Ascending aorta (tissue), 2 donors: ENCODE data around the gene TXLNB. TPM values are rescaled to one million over a fixed set of nuclear protein-coding genes. Genes with fewer than 3 reads are reported as not detected.

Experiments used
- DNase-seq, 2 donors: peaks; one replicate each; pipeline ENCODE4 v3.0.0-alpha.2; 2019; ENCODE audit warnings: low spot score in 2 of 2
- H3K27ac ChIP-seq, 2 donors: fragments of 200-600 bp; sonication (generic); one replicate each; pipeline ENCODE4 v1.5.1; 2016 to 2017; ENCODE audit warnings: mild to moderate bottlenecking in 1 of 2
- H3K27me3 ChIP-seq: fragments of 200-600 bp; sonication (generic); one replicate; pipeline ENCODE4 v1.5.1; 2017
- H3K36me3 ChIP-seq, 2 donors: fragments of 200-600 bp; sonication (generic); one replicate each; pipeline ENCODE4 v1.5.1; 2016
- H3K4me1 ChIP-seq, 2 donors: fragments of 200-600 bp; sonication (generic); one replicate each; pipeline ENCODE4 v1.5.1; 2016 to 2017; ENCODE audit warnings: mild to moderate bottlenecking in 1 of 2
- H3K4me3 ChIP-seq, 2 donors: fragments of 200-600 bp; sonication (generic); one replicate each; pipeline ENCODE4 v1.5.1; 2016 to 2017; ENCODE audit warnings: mild to moderate bottlenecking in 1 of 2
- H3K9me3 ChIP-seq, 2 donors: fragments of 200-600 bp; sonication (generic); one replicate each; pipeline ENCODE4 v1.5.1; 2016
- CTCF ChIP-seq, 3 experiments: fragments of 200-600 bp in 2 of 3; fragments of 450-650 bp in 1 of 3; sonication (generic) in 2 of 3; IDR thresholded peaks; one replicate each; pipeline ENCODE4 v1.5.1; 2016 to 2019; ENCODE audit warnings: antibody characterized with exemption in 3 of 3, mild to moderate bottlenecking in 1 of 3, moderate library complexity in 1 of 3
- intact Hi-C: fragments of 100-400 bp; cut with DNase I; formaldehyde crosslinking; loops from one replicate; pipeline ENCODE4 v1.15.1; 2023
- total RNA-seq: library from RNA; depleted of rRNA; stranded (reverse); fragments of >200 nt; gene quantifications from one replicate; pipeline ENCODE4 v1.1.0, GENCODE V29; 2016

The TXLNB gene
- total RNA-seq, 1 donor from 2014 or later: not detected

DNA sequence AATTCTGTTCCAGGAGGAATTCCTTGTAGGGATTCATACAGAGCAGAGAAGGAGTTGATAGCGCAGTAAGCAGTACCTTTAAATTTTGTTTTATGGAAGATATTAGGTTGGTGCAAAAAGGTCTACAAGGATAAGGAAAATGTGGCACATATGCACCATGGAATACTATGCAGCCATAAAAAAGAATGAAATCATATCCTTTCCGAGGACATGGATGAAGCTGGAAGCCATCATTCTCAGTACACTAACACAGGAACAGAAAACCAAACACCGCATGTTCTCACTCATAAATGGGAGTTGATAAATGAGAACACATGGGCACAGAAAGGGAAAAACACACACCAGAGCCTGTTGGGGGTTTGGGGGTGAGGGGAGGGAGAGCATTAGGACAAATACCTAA, 37.4 kb upstream of the TXLNB start:
- Histone ChIP-seq H3K27me3 (no peaks in the 10 kb centered on the region), H3K9me3 (no peaks in the 10 kb centered on the region), H3K4me3 (no peak overlapping the region), H3K4me1 (no peaks in the 10 kb centered on the region), H3K27ac (no peak overlapping the region), H3K36me3 (no peaks in the 10 kb centered on the region)
- no peak for DNase-seq
- intact Hi-C loops: no loop called here
- TF ChIP-seq CTCF (IDR thresholded peaks at IDR 0.05): no peak

DNA sequence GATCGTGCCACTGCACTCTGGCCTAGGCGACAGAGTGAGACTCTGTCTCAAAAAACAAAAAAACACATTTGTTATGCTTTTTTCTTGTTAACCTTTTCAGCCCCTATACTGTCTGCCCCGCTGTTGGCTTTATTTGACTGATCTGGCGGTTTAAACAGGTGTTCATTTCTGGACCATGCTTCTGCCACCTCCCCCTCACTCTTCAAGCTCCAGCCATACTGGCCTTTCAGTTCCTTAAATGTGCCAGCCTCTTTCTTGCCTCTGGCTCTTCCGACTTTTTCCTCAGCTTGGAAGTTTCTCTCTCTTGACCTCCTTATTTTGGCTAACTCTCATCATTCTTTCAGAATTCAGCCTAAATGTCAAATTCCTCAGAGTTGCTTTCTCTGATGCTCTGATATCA, 35.2 kb upstream of the TXLNB start:
- H3K9me3 ChIP-seq: no peaks in the 10 kb centered on the region
- no peak overlapping the region for H3K27ac ChIP-seq
- H3K36me3 ChIP-seq: no peaks in the 10 kb centered on the region
- intact Hi-C loops: no loop called here
- no peaks in the 10 kb centered on the region for H3K27me3 ChIP-seq
- H3K4me1 ChIP-seq: no peaks in the 10 kb centered on the region
- no peak for TF ChIP-seq CTCF (IDR thresholded peaks at IDR 0.05)
- no peak for DNase-seq
- H3K4me3 ChIP-seq: no peak overlapping the region

- Histone ChIP-seq H3K27me3 (no peaks in the 10 kb centered on the region), H3K4me1 (no peaks in the 10 kb centered on the region), H3K27ac (no peak overlapping the region), H3K4me3 (no peak overlapping the region), H3K9me3 (no peaks in the 10 kb centered on the region), H3K36me3 (no peaks in the 10 kb centered on the region)
- no peak for DNase-seq
- TF ChIP-seq CTCF (IDR thresholded peaks at IDR 0.05): no peak
- intact Hi-C loops: no loop called here
Measured at GRCh38 chr6:139325686-139326085, 33.9 kb upstream of the TXLNB start.

DNA sequence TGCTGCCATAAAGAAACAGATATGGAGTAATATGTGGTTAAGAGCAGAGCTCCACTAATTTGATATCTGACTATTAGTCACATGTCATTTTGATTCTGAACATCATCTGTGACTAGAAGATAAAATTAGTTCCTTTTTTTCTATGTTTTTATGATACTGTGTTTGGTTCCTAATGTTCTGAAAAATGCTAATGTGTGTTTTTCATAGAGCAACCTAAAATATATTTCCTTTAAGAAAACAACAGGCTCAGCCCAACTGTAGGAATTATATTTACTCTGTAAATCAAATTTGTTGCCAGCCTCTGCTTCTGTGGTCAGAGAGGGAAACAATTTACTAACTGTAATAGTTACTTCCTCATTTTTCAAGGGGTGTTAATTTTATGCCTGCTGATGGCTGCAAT, 33.3 kb upstream of the TXLNB start:
- H3K4me1 ChIP-seq: no peaks in the 10 kb centered on the region
- H3K4me3 ChIP-seq: no peak overlapping the region
- H3K36me3 ChIP-seq: no peaks in the 10 kb centered on the region
- H3K27me3 ChIP-seq: no peaks in the 10 kb centered on the region
- DNase-seq: no peak
- peak overlapping the region in 1 of 2 donors; percentile 17 for H3K27ac ChIP-seq
- intact Hi-C loops: no loop called here
- H3K9me3 ChIP-seq: no peaks in the 10 kb centered on the region
- no peak for TF ChIP-seq CTCF (IDR thresholded peaks at IDR 0.05)

DNA sequence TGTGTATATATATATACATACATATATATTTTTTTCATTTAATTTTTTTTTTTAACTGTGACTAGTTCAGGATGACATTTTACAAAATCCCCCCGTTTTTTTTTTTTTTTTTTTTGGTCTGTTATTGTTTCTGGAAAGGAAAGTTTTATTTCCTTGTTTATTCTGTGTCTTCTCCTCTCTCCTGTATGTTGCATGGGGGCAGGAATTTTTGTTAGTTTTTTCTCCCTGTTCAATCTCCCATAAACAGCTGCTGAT, 32.4 kb upstream of the TXLNB start:
- Histone ChIP-seq H3K4me1 (no peaks in the 10 kb centered on the region), H3K4me3 (no peak overlapping the region), H3K27ac (peak overlapping the region in 1 of 2 donors; percentile 1), H3K27me3 (no peaks in the 10 kb centered on the region), H3K9me3 (no peaks in the 10 kb centered on the region), H3K36me3 (no peaks in the 10 kb centered on the region)
- intact Hi-C loops: no loop called here
- DNase-seq: no peak
- TF ChIP-seq CTCF (IDR thresholded peaks at IDR 0.05): no peak

GRCh38 chr6:139323511-139324300, 31.9 kb upstream of the TXLNB start:
- no peaks in the 10 kb centered on the region for H3K9me3 ChIP-seq
- peak overlapping the region in 1 of 2 donors; percentile 1 for H3K27ac ChIP-seq
- no peaks in the 10 kb centered on the region for H3K36me3 ChIP-seq
- TF ChIP-seq CTCF (IDR thresholded peaks at IDR 0.05): no peak
- DNase-seq: peak; percentile 54 to 88
- no peaks in the 10 kb centered on the region for H3K27me3 ChIP-seq
- intact Hi-C loops: no loop called here
- no peaks in the 10 kb centered on the region for H3K4me1 ChIP-seq
- no peak overlapping the region for H3K4me3 ChIP-seq
